ENCODE measurements around the gene PLK3. TPM values are rescaled to one million over a fixed set of nuclear protein-coding genes. Genes with fewer than 3 reads are reported as not detected.

The PLK3 gene
- total and polyA plus RNA-seq, 10 of the 15 experiments (the other 5 are each of a cell fraction or from before 2014, with no cell fraction given) = 1.5 to 23.2 (median 12.1) TPM

DNA sequence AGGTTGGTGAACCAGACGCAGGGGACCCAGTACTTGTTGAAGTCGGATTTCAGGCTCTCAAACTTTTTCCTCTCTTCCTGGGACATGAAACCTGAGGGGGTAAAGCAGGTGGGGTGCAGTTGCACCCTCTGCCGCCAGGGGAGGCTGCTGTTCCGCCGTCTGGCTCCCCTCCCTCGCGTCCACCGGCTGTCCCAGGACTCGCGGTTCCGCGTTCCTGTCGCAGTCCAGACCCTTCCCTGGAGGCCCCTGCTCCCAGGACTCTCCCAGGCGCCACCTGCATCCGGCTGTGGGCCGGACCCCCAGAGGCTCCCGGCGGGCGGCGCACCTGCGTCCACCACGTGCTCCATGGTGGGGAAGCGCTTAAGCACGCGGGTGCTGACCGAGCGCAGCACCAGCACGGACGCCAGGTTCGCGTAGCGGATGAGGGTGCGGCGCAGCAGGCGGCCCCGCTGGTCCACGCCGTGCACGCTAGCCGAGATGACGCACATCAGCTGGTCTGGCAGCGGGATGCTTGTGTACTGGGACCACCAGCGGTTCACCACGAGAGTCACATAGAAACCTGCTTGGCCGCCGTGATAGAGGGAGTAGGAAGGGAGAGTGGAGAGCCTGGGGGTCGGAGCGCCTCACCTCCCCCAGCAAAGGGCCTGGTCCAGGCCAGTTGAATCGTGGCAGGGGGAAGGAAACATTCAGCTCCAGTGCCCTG, 13.9 kb upstream of the PLK3 start (continued):
- TF ChIP-seq, protein P1, sequence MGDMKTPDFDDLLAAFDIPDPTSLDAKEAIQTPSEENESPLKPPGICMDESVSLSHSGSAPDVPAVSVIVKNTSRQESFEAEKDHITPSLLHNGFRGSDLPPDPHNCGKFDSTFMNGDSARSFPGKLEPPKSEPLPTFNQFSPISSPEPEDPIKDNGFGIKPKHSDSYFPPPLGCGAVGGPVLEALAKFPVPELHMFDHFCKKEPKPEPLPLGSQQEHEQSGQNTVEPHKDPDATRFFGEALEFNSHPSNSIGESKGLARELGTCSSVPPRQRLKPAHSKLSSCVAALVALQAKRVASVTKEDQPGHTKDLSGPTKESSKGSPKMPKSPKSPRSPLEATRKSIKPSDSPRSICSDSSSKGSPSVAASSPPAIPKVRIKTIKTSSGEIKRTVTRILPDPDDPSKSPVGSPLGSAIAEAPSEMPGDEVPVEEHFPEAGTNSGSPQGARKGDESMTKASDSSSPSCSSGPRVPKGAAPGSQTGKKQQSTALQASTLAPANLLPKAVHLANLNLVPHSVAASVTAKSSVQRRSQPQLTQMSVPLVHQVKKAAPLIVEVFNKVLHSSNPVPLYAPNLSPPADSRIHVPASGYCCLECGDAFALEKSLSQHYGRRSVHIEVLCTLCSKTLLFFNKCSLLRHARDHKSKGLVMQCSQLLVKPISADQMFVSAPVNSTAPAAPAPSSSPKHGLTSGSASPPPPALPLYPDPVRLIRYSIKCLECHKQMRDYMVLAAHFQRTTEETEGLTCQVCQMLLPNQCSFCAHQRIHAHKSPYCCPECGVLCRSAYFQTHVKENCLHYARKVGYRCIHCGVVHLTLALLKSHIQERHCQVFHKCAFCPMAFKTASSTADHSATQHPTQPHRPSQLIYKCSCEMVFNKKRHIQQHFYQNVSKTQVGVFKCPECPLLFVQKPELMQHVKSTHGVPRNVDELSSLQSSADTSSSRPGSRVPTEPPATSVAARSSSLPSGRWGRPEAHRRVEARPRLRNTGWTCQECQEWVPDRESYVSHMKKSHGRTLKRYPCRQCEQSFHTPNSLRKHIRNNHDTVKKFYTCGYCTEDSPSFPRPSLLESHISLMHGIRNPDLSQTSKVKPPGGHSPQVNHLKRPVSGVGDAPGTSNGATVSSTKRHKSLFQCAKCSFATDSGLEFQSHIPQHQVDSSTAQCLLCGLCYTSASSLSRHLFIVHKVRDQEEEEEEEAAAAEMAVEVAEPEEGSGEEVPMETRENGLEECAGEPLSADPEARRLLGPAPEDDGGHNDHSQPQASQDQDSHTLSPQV (IDR thresholded peaks at IDR 0.05) = no peak
- TF ChIP-seq TCF3 (IDR thresholded peaks at IDR 0.05; ENCODE audit: borderline replicate concordance, insufficient read depth, low read depth, low read length) = peak; percentile 89
- TF ChIP-seq, protein P2, sequence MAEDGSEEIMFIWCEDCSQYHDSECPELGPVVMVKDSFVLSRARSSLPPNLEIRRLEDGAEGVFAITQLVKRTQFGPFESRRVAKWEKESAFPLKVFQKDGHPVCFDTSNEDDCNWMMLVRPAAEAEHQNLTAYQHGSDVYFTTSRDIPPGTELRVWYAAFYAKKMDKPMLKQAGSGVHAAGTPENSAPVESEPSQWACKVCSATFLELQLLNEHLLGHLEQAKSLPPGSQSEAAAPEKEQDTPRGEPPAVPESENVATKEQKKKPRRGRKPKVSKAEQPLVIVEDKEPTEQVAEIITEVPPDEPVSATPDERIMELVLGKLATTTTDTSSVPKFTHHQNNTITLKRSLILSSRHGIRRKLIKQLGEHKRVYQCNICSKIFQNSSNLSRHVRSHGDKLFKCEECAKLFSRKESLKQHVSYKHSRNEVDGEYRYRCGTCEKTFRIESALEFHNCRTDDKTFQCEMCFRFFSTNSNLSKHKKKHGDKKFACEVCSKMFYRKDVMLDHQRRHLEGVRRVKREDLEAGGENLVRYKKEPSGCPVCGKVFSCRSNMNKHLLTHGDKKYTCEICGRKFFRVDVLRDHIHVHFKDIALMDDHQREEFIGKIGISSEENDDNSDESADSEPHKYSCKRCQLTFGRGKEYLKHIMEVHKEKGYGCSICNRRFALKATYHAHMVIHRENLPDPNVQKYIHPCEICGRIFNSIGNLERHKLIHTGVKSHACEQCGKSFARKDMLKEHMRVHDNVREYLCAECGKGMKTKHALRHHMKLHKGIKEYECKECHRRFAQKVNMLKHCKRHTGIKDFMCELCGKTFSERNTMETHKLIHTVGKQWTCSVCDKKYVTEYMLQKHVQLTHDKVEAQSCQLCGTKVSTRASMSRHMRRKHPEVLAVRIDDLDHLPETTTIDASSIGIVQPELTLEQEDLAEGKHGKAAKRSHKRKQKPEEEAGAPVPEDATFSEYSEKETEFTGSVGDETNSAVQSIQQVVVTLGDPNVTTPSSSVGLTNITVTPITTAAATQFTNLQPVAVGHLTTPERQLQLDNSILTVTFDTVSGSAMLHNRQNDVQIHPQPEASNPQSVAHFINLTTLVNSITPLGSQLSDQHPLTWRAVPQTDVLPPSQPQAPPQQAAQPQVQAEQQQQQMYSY (CRISPR knock-in tag; IDR thresholded peaks at IDR 0.05) = no peak
- TF ChIP-seq TARDBP (IDR thresholded peaks at IDR 0.05; ENCODE audit: borderline replicate concordance) = no peak
- no peak for TF ChIP-seq EZH2 (IDR thresholded peaks at IDR 0.05; ENCODE audit: borderline replicate concordance, control insufficient read depth, low read depth, low read length)
- TF ChIP-seq KLF5 (IDR thresholded peaks at IDR 0.05; ENCODE audit: partially characterized antibody) = no peak
- no peak for TF ChIP-seq ESRRA (IDR thresholded peaks at IDR 0.05; ENCODE audit: low read length)
- TF ChIP-seq TCF12 (IDR thresholded peaks at IDR 0.05; ENCODE audit: low read depth, low read length) = peak; percentile 74; the same call in 1 of the 2 replicates
- TF ChIP-seq KDM1A (IDR thresholded peaks at IDR 0.05; ENCODE audit: borderline replicate concordance) = no peak
- TF ChIP-seq SUZ12 (IDR thresholded peaks at IDR 0.05; ENCODE audit: unreplicated experiment) = no peak
- TF ChIP-seq ZNF622 (IDR thresholded peaks at IDR 0.05) = no peak
- TF ChIP-seq, protein P3, sequence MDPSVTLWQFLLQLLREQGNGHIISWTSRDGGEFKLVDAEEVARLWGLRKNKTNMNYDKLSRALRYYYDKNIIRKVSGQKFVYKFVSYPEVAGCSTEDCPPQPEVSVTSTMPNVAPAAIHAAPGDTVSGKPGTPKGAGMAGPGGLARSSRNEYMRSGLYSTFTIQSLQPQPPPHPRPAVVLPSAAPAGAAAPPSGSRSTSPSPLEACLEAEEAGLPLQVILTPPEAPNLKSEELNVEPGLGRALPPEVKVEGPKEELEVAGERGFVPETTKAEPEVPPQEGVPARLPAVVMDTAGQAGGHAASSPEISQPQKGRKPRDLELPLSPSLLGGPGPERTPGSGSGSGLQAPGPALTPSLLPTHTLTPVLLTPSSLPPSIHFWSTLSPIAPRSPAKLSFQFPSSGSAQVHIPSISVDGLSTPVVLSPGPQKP (IDR thresholded peaks at IDR 0.05; ENCODE audit: low read depth, low read length) = no peak
- TF ChIP-seq WRNIP1 (IDR thresholded peaks at IDR 0.05; ENCODE audit: borderline replicate concordance, low read depth, low read length) = no peak
- TF ChIP-seq MTA2 (IDR thresholded peaks at IDR 0.05; ENCODE audit: low read depth) = no peak
- TF ChIP-seq STAT1 (conservative IDR thresholded peaks at IDR 0.05) = no peak
- peak; percentile 72; the same call in 1 of the 2 replicates for TF ChIP-seq NBN (IDR thresholded peaks at IDR 0.05)
- 0 out of 2 replicates have a peak, but pooled peaks have one; percentile 56 for TF ChIP-seq JUND (IDR thresholded peaks at IDR 0.05; ENCODE audit: low read depth, low read length)
- TF ChIP-seq FOS (IDR thresholded peaks at IDR 0.05; ENCODE audit: borderline replicate concordance, extremely low read depth, insufficient read length) = no peak
- TF ChIP-seq, protein P4, sequence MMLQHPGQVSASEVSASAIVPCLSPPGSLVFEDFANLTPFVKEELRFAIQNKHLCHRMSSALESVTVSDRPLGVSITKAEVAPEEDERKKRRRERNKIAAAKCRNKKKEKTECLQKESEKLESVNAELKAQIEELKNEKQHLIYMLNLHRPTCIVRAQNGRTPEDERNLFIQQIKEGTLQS (IDR thresholded peaks at IDR 0.05; ENCODE audit: borderline replicate concordance, extremely low read depth, low read depth, low read length) = no peak

All from GM12878 (cell line).